ENCODE data around the gene SERPINB8. TPM values are rescaled to one million over a fixed set of nuclear protein-coding genes. Genes with fewer than 3 reads are reported as not detected.

SERPINB8 gene
- total RNA-seq, 4 donors from 2014 or later: 49.0 to 100 (median 73.8) TPM

DNA sequence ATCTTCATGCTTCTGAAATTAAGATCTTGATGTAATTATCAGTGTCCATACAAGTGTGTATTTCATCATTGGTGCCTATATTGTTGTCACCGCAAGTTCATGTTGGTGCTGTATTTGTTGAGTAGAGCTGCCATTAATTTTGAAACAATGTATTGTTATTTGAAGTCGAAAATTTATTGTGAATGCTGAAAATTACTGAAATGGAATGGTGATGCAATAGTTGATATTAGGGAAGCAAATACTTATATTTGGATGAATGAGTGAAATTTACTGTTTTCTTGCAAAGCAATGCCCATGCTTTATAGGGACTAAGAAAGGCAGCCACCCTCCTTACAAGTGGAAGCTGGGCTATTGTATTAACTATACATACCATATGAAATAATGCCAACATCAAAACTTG lies 41.6 kb downstream of the SERPINB8 start:
- TF ChIP-seq POLR2A (IDR thresholded peaks at IDR 0.05) (no peak), CTCF (IDR thresholded peaks at IDR 0.05) (no peak)
- no peak for DNase-seq (ENCODE audit: low spot score in 2 of 2)
- 94 to 95% methylated on average over 2 of the region's 2 CpGs for WGBS, 2 donors
- intact Hi-C loops (cut with DNase I; ENCODE audit: low total_unique reads): no loop called here
- H3K4me3 ChIP-seq (ENCODE audit: low read depth, poor library complexity, severe bottlenecking): no peak overlapping the region

GRCh38 chr18:64017870-64018269 lies 48.0 kb downstream of the SERPINB8 start:
- intact Hi-C loops (cut with DNase I; ENCODE audit: low total_unique reads): no loop called here
- TF ChIP-seq POLR2A (IDR thresholded peaks at IDR 0.05): no peak
- no peak for TF ChIP-seq CTCF (IDR thresholded peaks at IDR 0.05)
- WGBS, 2 donors: 14 to 16% methylated on average over 1 of the region's 1 CpG
- DNase-seq (ENCODE audit: low spot score in 2 of 2): no peak
- H3K4me3 ChIP-seq (ENCODE audit: low read depth, poor library complexity, severe bottlenecking): no peak overlapping the region

- DNase-seq (ENCODE audit: low spot score in 2 of 2): no peak
- intact Hi-C loops (cut with DNase I; ENCODE audit: low total_unique reads): no loop called here
- H3K4me3 ChIP-seq (ENCODE audit: low read depth, poor library complexity, severe bottlenecking): no peak overlapping the region
- TF ChIP-seq POLR2A (IDR thresholded peaks at IDR 0.05): no peak
- TF ChIP-seq CTCF (IDR thresholded peaks at IDR 0.05): no peak
- WGBS, 2 donors: 45 to 54% methylated on average over 3 of the region's 3 CpGs
Observed at GRCh38 chr18:64019922-64020756, 50.3 kb downstream of the SERPINB8 start.

DNA sequence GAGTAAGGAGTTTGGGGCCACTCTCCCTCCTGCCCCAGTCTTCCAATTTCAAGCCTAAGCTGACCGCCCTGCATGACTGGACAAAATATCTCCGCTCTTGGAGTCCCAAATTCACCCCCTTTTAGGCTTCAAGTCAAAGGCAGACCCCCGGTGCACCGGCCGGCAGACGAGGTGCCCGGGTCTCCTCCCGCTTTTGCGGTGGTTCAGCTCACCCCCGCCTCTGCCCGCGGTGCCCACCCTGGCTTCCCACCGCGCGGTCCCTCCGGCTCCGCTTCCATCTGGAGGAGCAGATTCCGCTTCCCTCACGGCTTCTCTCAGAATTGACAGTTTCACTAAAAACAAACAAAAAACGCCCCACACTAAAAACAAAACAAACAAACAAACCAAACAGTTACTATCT lies 56.5 kb downstream of the SERPINB8 start:
- no peak for TF ChIP-seq POLR2A (IDR thresholded peaks at IDR 0.05)
- no peak for TF ChIP-seq CTCF (IDR thresholded peaks at IDR 0.05)
- WGBS, 2 donors: 96 to 97% methylated on average over 19 to 20 of the region's 20 CpGs
- intact Hi-C loops (cut with DNase I; ENCODE audit: low total_unique reads): no loop called here
- DNase-seq (ENCODE audit: low spot score in 2 of 2): no peak
- H3K4me3 ChIP-seq (ENCODE audit: low read depth, poor library complexity, severe bottlenecking): no peak overlapping the region

GRCh38 chr18:64027931-64028695 lies 58.2 kb downstream of the SERPINB8 start:
- no peak for DNase-seq (ENCODE audit: low spot score in 2 of 2)
- TF ChIP-seq POLR2A (IDR thresholded peaks at IDR 0.05) (no peak), CTCF (IDR thresholded peaks at IDR 0.05) (no peak)
- intact Hi-C loops (cut with DNase I; ENCODE audit: low total_unique reads): no loop called here
- H3K4me3 ChIP-seq (ENCODE audit: low read depth, poor library complexity, severe bottlenecking): no peak overlapping the region
- whole genome bisulfite sequencing, 2 donors: 77 to 80% methylated on average over 4 of the region's 4 CpGs
